GM21723 (cell line): Measurements from ENCODE around the gene TMEM80.
"Not testable (repeated sequence)": the region's sequence is repeated elsewhere in the genome, so short reads cannot be mapped to it uniquely, and the experiment has no call there.

Experiments
- ATAC-seq: cut with Tn5 transposase; IDR thresholded peaks from one replicate; pipeline ENCODE4 v1.9.1; 2021; ENCODE audit warnings: mild to moderate bottlenecking, moderate library complexity; ENCODE audit not compliant: unreplicated experiment

The TMEM80 gene

GRCh38 chr11:679271-680207 is 16.1 kb upstream of the TMEM80 start:
- ATAC-seq = no peak

GRCh38 chr11:680476-680875 is 15.1 kb upstream of the TMEM80 start:
- no peak for ATAC-seq

GRCh38 chr11:680970-681369 is 14.6 kb upstream of the TMEM80 start:
- no peak for ATAC-seq

- ATAC-seq = no peak
These were observed 9.0 kb upstream of the TMEM80 start for GRCh38 chr11:686451-687243.

- ATAC-seq = no peak
These were observed 7.9 kb upstream of the TMEM80 start for GRCh38 chr11:687751-688150.

- no peak for ATAC-seq
These were observed 6.9 kb upstream of the TMEM80 start for GRCh38 chr11:688681-689080.

GRCh38 chr11:689625-690024 is 6.0 kb upstream of the TMEM80 start:
- ATAC-seq = no peak

GRCh38 chr11:690244-690643 is 5.4 kb upstream of the TMEM80 start:
- not testable (repeated sequence) for ATAC-seq

- ATAC-seq = no peak
These were observed 4.6 kb upstream of the TMEM80 start for GRCh38 chr11:690738-691633.

GRCh38 chr11:691710-692590 is 3.7 kb upstream of the TMEM80 start:
- no peak for ATAC-seq

- no peak for ATAC-seq
These were observed 2.7 kb upstream of the TMEM80 start for GRCh38 chr11:692824-693414.

- ATAC-seq = no peak
These were observed 2.2 kb upstream of the TMEM80 start for GRCh38 chr11:693415-693831.

GRCh38 chr11:693887-694562 is 1.6 kb upstream of the TMEM80 start:
- no peak for ATAC-seq

- peak; percentile 79 for ATAC-seq
These were observed 891 bp upstream of the TMEM80 start, which contains the start of gene DEAF1 for GRCh38 chr11:694563-695287. Gene DEAF1 (minus strand): TSS chr11:695222. CDS start chr11:695047, 175 bp downstream.

GRCh38 chr11:695288-695537 is 403 bp upstream of the TMEM80 start:
- no peak for ATAC-seq

- ATAC-seq = no peak
These were observed 1.4 kb downstream of the TMEM80 start for GRCh38 chr11:696955-697491.

GRCh38 chr11:697811-698311 is 2.2 kb downstream of the TMEM80 start:
- ATAC-seq = no peak

- no peak for ATAC-seq
These were observed 3.0 kb downstream of the TMEM80 start for GRCh38 chr11:698493-699115.
